Measurements from ENCODE around the gene TMEM272.
A peak's percentile ranks its signal among the peaks of the same experiment; 100 is the strongest.

TMEM272 gene

GRCh38 chr13:51803422-51804294 is 41.3 kb downstream of the TMEM272 start, which contains the start of gene DHRS12:
Gene DHRS12 (minus strand): TSS chr13:51804163. CDS start chr13:51799659, 4,504 bp downstream.
- Histone ChIP-seq H3K4me1 (ENCODE audit: control insufficient read depth in 1 of 2, insufficient read depth in 2 of 2, low read length in 2 of 2) (peaks cover 11 to 21% of the 10 kb centered on the region in 2 donors), H3K27me3 (ENCODE audit: low read depth, low read length) (no peaks in the 10 kb centered on the region), H3K36me3 (ENCODE audit: control insufficient read depth in 1 of 2, insufficient read depth in 2 of 2, low read length in 2 of 2) (no peaks in the 10 kb centered on the region), H3K9me3 (ENCODE audit: control insufficient read depth in 1 of 2, low read length in 2 of 2) (no peaks in the 10 kb centered on the region), H3K4me3 (ENCODE audit: low read depth in 1 of 2, low read length in 2 of 2) (peak within 1 kb of the TSS; percentile 69 to 78), H3K27ac (ENCODE audit: low read length) (peak within 1 kb of the TSS; percentile 90)

DNA sequence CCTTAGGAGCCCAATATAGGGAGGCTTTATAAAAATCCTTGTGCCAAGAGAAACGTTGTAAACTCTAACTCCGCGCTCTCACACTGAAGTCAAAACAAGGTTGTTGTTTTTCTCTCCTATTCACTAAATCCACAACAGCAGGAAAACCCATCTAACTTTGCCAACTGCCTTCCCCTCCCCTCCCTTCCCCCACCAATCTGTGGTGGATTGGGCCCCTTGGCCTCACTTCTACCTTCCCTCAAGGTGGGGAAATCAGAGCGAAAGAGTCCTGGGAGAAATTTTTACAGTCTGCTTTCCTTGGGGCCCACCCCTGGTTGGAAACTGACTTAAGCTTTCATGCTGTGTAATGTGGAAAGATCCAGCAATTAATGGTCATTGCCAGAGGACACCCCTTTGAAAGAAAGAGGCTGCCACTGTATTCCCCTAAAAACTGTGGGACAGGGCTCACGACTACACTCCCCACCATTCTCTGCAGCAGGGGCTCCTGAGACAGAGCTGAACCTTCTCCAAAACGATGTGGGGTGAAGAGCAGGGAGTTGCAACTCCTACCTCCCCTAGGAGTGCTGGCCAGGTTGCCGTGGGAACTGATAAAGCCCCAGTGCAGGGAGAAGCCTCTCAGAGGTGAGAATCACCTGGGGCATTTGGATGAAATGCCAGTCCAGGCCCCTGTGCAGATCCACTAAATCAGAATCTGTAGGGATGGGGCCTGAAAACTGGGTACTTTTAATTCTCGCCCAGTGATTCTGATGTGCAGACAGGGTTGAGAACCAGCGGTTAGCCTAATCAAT is 42.2 kb downstream of the TMEM272 start:
- Histone ChIP-seq H3K4me1 (ENCODE audit: control insufficient read depth in 1 of 2, insufficient read depth in 2 of 2, low read length in 2 of 2) (peaks cover 11 to 21% of the 10 kb centered on the region in 2 donors), H3K9me3 (ENCODE audit: control insufficient read depth in 1 of 2, low read length in 2 of 2) (no peaks in the 10 kb centered on the region), H3K4me3 (ENCODE audit: low read depth in 1 of 2, low read length in 2 of 2) (peak overlapping the region; percentile 69 to 78), H3K27me3 (ENCODE audit: low read depth, low read length) (no peaks in the 10 kb centered on the region), H3K36me3 (ENCODE audit: control insufficient read depth in 1 of 2, insufficient read depth in 2 of 2, low read length in 2 of 2) (no peaks in the 10 kb centered on the region), H3K27ac (ENCODE audit: low read length) (peak overlapping the region; percentile 90)

- peaks cover 11 to 21% of the 10 kb centered on the region in 2 donors for H3K4me1 ChIP-seq (ENCODE audit: control insufficient read depth in 1 of 2, insufficient read depth in 2 of 2, low read length in 2 of 2)
- H3K27me3 ChIP-seq (ENCODE audit: low read depth, low read length): no peaks in the 10 kb centered on the region
- no peaks in the 10 kb centered on the region for H3K9me3 ChIP-seq (ENCODE audit: control insufficient read depth in 1 of 2, low read length in 2 of 2)
- peak overlapping the region in 1 of 2 donors; percentile 7 for H3K4me3 ChIP-seq (ENCODE audit: low read depth in 1 of 2, low read length in 2 of 2)
- peak overlapping the region; percentile 62 for H3K27ac ChIP-seq (ENCODE audit: low read length)
- peaks cover 0 to under 1% of the 10 kb centered on the region in 2 donors for H3K36me3 ChIP-seq (ENCODE audit: control insufficient read depth in 1 of 2, insufficient read depth in 2 of 2, low read length in 2 of 2)
Observed at GRCh38 chr13:51801631-51802099, 43.3 kb downstream of the TMEM272 start.

- Histone ChIP-seq H3K4me1 (ENCODE audit: control insufficient read depth in 1 of 2, insufficient read depth in 2 of 2, low read length in 2 of 2) (peaks cover 11 to 21% of the 10 kb centered on the region in 2 donors), H3K4me3 (ENCODE audit: low read depth in 1 of 2, low read length in 2 of 2) (no peak overlapping the region), H3K27me3 (ENCODE audit: low read depth, low read length) (no peaks in the 10 kb centered on the region), H3K9me3 (ENCODE audit: control insufficient read depth in 1 of 2, low read length in 2 of 2) (no peaks in the 10 kb centered on the region), H3K36me3 (ENCODE audit: control insufficient read depth in 1 of 2, insufficient read depth in 2 of 2, low read length in 2 of 2) (peaks cover 0 to 11% of the 10 kb centered on the region in 2 donors), H3K27ac (ENCODE audit: low read length) (no peak overlapping the region)
Observed at GRCh38 chr13:51800486-51800885, 44.5 kb downstream of the TMEM272 start.

DNA sequence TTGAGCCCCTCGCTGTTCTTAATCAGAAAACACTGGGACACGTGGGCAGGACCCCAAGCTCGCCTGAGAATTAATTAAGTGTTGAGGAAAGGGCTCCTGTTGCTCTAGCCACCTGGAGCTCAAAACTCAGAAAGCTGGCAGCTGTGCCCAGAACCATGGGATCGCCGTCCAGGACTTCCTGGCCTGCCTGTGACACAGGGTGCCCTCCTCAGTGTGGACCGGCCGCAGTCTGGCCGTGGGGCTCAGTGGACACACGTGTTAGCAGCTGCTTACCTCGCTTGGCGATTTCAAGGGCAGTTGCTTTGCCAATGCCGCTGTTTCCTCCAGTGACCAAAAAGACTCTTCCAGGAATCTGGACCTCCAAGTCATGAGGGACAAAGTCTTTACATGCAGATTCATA is 45.7 kb downstream of the TMEM272 start:
- Histone ChIP-seq H3K27me3 (ENCODE audit: low read depth, low read length) (no peaks in the 10 kb centered on the region), H3K4me3 (ENCODE audit: low read depth in 1 of 2, low read length in 2 of 2) (no peak overlapping the region), H3K36me3 (ENCODE audit: control insufficient read depth in 1 of 2, insufficient read depth in 2 of 2, low read length in 2 of 2) (peaks cover 0 to 11% of the 10 kb centered on the region in 2 donors), H3K9me3 (ENCODE audit: control insufficient read depth in 1 of 2, low read length in 2 of 2) (no peaks in the 10 kb centered on the region), H3K27ac (ENCODE audit: low read length) (no peak overlapping the region), H3K4me1 (ENCODE audit: control insufficient read depth in 1 of 2, insufficient read depth in 2 of 2, low read length in 2 of 2) (peaks cover 11 to 21% of the 10 kb centered on the region in 2 donors)

- Histone ChIP-seq H3K4me1 (ENCODE audit: control insufficient read depth in 1 of 2, insufficient read depth in 2 of 2, low read length in 2 of 2) (peaks cover 6 to 17% of the 10 kb centered on the region in 2 donors), H3K9me3 (ENCODE audit: control insufficient read depth in 1 of 2, low read length in 2 of 2) (no peaks in the 10 kb centered on the region), H3K27me3 (ENCODE audit: low read depth, low read length) (no peaks in the 10 kb centered on the region), H3K27ac (ENCODE audit: low read length) (no peak overlapping the region), H3K4me3 (ENCODE audit: low read depth in 1 of 2, low read length in 2 of 2) (no peak overlapping the region), H3K36me3 (ENCODE audit: control insufficient read depth in 1 of 2, insufficient read depth in 2 of 2, low read length in 2 of 2) (peaks cover 0 to 15% of the 10 kb centered on the region in 2 donors)
Observed at GRCh38 chr13:51797664-51798488, 47.1 kb downstream of the TMEM272 start.

- H3K36me3 ChIP-seq (ENCODE audit: control insufficient read depth in 1 of 2, insufficient read depth in 2 of 2, low read length in 2 of 2): peaks cover 0 to 17% of the 10 kb centered on the region in 2 donors
- H3K27ac ChIP-seq (ENCODE audit: low read length): no peak overlapping the region
- no peaks in the 10 kb centered on the region for H3K27me3 ChIP-seq (ENCODE audit: low read depth, low read length)
- H3K4me3 ChIP-seq (ENCODE audit: low read depth in 1 of 2, low read length in 2 of 2): no peak overlapping the region
- H3K9me3 ChIP-seq (ENCODE audit: control insufficient read depth in 1 of 2, low read length in 2 of 2): no peaks in the 10 kb centered on the region
- peaks cover 0 to 4% of the 10 kb centered on the region in 2 donors for H3K4me1 ChIP-seq (ENCODE audit: control insufficient read depth in 1 of 2, insufficient read depth in 2 of 2, low read length in 2 of 2)
Observed at GRCh38 chr13:51796546-51796945, 48.4 kb downstream of the TMEM272 start.

GRCh38 chr13:51795419-51795818 is 49.6 kb downstream of the TMEM272 start:
- no peaks in the 10 kb centered on the region for H3K4me1 ChIP-seq (ENCODE audit: control insufficient read depth in 1 of 2, insufficient read depth in 2 of 2, low read length in 2 of 2)
- H3K27ac ChIP-seq (ENCODE audit: low read length): no peak overlapping the region
- peaks cover 0 to 17% of the 10 kb centered on the region in 2 donors for H3K36me3 ChIP-seq (ENCODE audit: control insufficient read depth in 1 of 2, insufficient read depth in 2 of 2, low read length in 2 of 2)
- no peak overlapping the region for H3K4me3 ChIP-seq (ENCODE audit: low read depth in 1 of 2, low read length in 2 of 2)
- no peaks in the 10 kb centered on the region for H3K9me3 ChIP-seq (ENCODE audit: control insufficient read depth in 1 of 2, low read length in 2 of 2)
- no peaks in the 10 kb centered on the region for H3K27me3 ChIP-seq (ENCODE audit: low read depth, low read length)

- Histone ChIP-seq H3K4me3 (ENCODE audit: low read depth in 1 of 2, low read length in 2 of 2) (no peak overlapping the region), H3K36me3 (ENCODE audit: control insufficient read depth in 1 of 2, insufficient read depth in 2 of 2, low read length in 2 of 2) (peaks cover 0 to 17% of the 10 kb centered on the region in 2 donors), H3K27ac (ENCODE audit: low read length) (no peak overlapping the region), H3K27me3 (ENCODE audit: low read depth, low read length) (no peaks in the 10 kb centered on the region), H3K9me3 (ENCODE audit: control insufficient read depth in 1 of 2, low read length in 2 of 2) (no peaks in the 10 kb centered on the region), H3K4me1 (ENCODE audit: control insufficient read depth in 1 of 2, insufficient read depth in 2 of 2, low read length in 2 of 2) (no peaks in the 10 kb centered on the region)
Observed at GRCh38 chr13:51794964-51795363, 50.0 kb downstream of the TMEM272 start.

- Histone ChIP-seq H3K27ac (ENCODE audit: low read length) (no peak overlapping the region), H3K9me3 (ENCODE audit: control insufficient read depth in 1 of 2, low read length in 2 of 2) (no peaks in the 10 kb centered on the region), H3K36me3 (ENCODE audit: control insufficient read depth in 1 of 2, insufficient read depth in 2 of 2, low read length in 2 of 2) (peaks cover 0 to 17% of the 10 kb centered on the region in 2 donors), H3K4me1 (ENCODE audit: control insufficient read depth in 1 of 2, insufficient read depth in 2 of 2, low read length in 2 of 2) (no peaks in the 10 kb centered on the region), H3K4me3 (ENCODE audit: low read depth in 1 of 2, low read length in 2 of 2) (no peak overlapping the region), H3K27me3 (ENCODE audit: low read depth, low read length) (no peaks in the 10 kb centered on the region)
Observed at GRCh38 chr13:51793570-51794271, 51.3 kb downstream of the TMEM272 start.

Measured in muscle layer of duodenum (tissue), 2 donors.